ENCODE data around the gene GPR137. TPM values are rescaled to one million over a fixed set of nuclear protein-coding genes. Genes with fewer than 3 reads are reported as not detected.
A peak's percentile ranks its signal among the peaks of the same experiment; 100 is the strongest.

Gene GPR137
- polyA plus RNA-seq, 3 donors, result 7.8 to 21.0 (median 9.3) TPM

GRCh38 chr11:64264371-64264852 lies 21.2 kb upstream of the GPR137 start:
- TF ChIP-seq CTCF (IDR thresholded peaks at IDR 0.05), result no peak
- peaks cover 19% of the 10 kb centered on the region for H3K4me1 Mint-ChIP-seq
- intact Hi-C loops (cut with micrococcal nuclease), result no loop called here
- H3K4me3 Mint-ChIP-seq, result no peak overlapping the region
- no peaks in the 10 kb centered on the region for H3K27me3 Mint-ChIP-seq (ENCODE audit: low read depth in 3 of 3)
- H3K9me3 Mint-ChIP-seq, result peaks cover 0 to 3% (median 0%) of the 10 kb centered on the region in 7 donors
- Histone ChIP-seq H3K4me2 (replicated peaks; ENCODE audit: extremely low read depth, low read length, poor library complexity, severe bottlenecking) (no peak overlapping the region), H4K20me1 (ENCODE audit: insufficient read depth, low read length) (peaks cover 7% of the 10 kb centered on the region), H3K9me3 (replicated peaks in 1 of 2; ENCODE audit: control insufficient read depth in 1 of 2, insufficient read depth in 1 of 2, low read length in 2 of 2) (no peaks in the 10 kb centered on the region), H3K27ac (ENCODE audit: low read depth in 1 of 2, low read length in 2 of 2) (no peak overlapping the region), H3K36me3 (replicated peaks in 1 of 2; ENCODE audit: control insufficient read depth in 1 of 2, insufficient read depth in 2 of 2, low read length in 2 of 2) (peaks cover 69 to 72% of the 10 kb centered on the region in 2 donors), H3K27me3 (ENCODE audit: control insufficient read depth in 2 of 2, insufficient read depth in 2 of 2, low read length in 2 of 2) (no peaks in the 10 kb centered on the region), H3K9ac (ENCODE audit: insufficient read depth, low read length, poor library complexity, severe bottlenecking) (no peak overlapping the region), H3K4me1 (ENCODE audit: control insufficient read depth in 1 of 2, insufficient read depth in 2 of 2, low read length in 2 of 2) (peaks cover 21 to 24% of the 10 kb centered on the region in 2 donors), H3K4me3 (replicated peaks in 1 of 3; ENCODE audit: low read depth in 2 of 3, low read length in 3 of 3) (no peak overlapping the region), H3K79me2 (ENCODE audit: insufficient read depth, low read length) (no peaks in the 10 kb centered on the region), H2AFZ (ENCODE audit: insufficient read depth, low read depth, low read length, poor library complexity, severe bottlenecking) (no peak overlapping the region)
- DNase-seq, result no peak
- peaks cover 48 to 68% of the 10 kb centered on the region in 2 donors for H3K36me3 Mint-ChIP-seq
- 100% methylated on average over 5 of the region's 10 CpGs for WGBS (ENCODE audit: insufficient coverage)
- peak overlapping the region in 1 of 7 donors; percentile 79 for H3K27ac Mint-ChIP-seq

DNA sequence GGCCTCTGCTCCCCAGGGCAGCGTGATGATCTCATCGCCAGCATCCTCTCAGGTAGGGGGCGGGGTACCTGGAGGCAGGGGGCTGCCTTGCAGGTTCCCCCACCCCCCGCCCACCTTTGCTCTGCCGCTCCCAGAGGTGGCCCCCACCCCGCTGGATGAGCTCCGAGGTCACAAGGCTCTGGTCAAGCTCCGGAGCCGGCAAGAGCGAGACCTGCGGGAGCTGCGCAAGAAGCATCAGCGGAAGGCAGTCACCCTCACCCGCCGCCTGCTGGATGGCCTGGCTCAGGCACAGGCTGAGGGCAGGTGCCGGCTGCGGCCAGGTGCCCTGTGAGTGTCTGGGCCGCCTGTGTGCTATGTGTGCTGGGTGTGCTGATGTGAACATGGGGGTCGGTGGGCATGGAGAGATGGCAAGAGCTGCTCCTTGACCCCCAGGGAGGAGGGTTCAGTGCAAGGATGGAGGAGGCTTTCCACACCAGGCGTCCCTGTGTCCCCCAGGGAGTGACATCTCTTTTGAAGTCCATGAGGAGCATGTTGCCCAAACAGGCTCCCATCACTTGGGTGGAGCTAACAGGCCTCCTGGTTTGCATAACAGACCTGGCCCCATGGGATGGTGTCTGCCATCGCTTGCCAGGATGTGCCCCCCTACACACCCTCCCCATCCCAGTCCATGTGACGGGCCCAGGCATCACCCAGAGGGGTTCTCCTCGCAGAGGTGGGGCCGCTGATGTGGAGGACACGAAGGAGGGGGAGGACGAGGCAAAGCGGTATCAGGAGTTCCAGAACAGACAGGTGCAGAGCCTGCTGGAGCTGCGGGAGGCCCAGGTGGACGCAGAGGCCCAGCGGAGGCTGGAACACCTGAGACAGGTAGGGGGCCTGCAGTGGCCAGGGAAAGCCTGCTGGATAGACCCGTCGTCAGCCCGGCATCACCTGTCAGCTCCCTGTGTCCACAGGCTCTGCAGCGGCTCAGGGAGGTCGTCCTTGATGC lies 20.2 kb upstream of the GPR137 start:
- peaks cover 59 to 62% of the 10 kb centered on the region in 2 donors for H3K36me3 ChIP-seq (replicated peaks in 1 of 2; ENCODE audit: control insufficient read depth in 1 of 2, insufficient read depth in 2 of 2, low read length in 2 of 2)
- intact Hi-C loops (cut with micrococcal nuclease), result loop anchor here in 1 of 2 donors (5.0 kb wide), 1 partner anchor 37 kb away; the partner anchor contains the start of gene CATSPERZ
- no peak for DNase-seq

More for the DNA sequence above, 20.2 kb upstream of the GPR137 start:
- Histone ChIP-seq H3K27me3 (ENCODE audit: control insufficient read depth in 2 of 2, insufficient read depth in 2 of 2, low read length in 2 of 2) (no peaks in the 10 kb centered on the region), H3K79me2 (ENCODE audit: insufficient read depth, low read length) (no peaks in the 10 kb centered on the region), H4K20me1 (ENCODE audit: insufficient read depth, low read length) (no peaks in the 10 kb centered on the region), H3K4me3 (replicated peaks in 1 of 3; ENCODE audit: low read depth in 2 of 3, low read length in 3 of 3) (no peak overlapping the region), H3K9me3 (replicated peaks in 1 of 2; ENCODE audit: control insufficient read depth in 1 of 2, insufficient read depth in 1 of 2, low read length in 2 of 2) (no peaks in the 10 kb centered on the region), H3K4me1 (ENCODE audit: control insufficient read depth in 1 of 2, insufficient read depth in 2 of 2, low read length in 2 of 2) (peaks cover 21 to 24% of the 10 kb centered on the region in 2 donors), H3K4me2 (replicated peaks; ENCODE audit: extremely low read depth, low read length, poor library complexity, severe bottlenecking) (no peak overlapping the region), H2AFZ (ENCODE audit: insufficient read depth, low read depth, low read length, poor library complexity, severe bottlenecking) (no peak overlapping the region), H3K9ac (ENCODE audit: insufficient read depth, low read length, poor library complexity, severe bottlenecking) (no peak overlapping the region), H3K27ac (ENCODE audit: low read depth in 1 of 2, low read length in 2 of 2) (no peak overlapping the region)
- no peak overlapping the region for H3K4me3 Mint-ChIP-seq
- H3K36me3 Mint-ChIP-seq, result peaks cover 39 to 58% of the 10 kb centered on the region in 2 donors
- 94% methylated on average over 26 of the region's 35 CpGs for WGBS (ENCODE audit: insufficient coverage)
- peak overlapping the region in 1 of 7 donors; percentile 71 for H3K27ac Mint-ChIP-seq
- peaks cover 22% of the 10 kb centered on the region for H3K4me1 Mint-ChIP-seq
- no peak for TF ChIP-seq CTCF (IDR thresholded peaks at IDR 0.05)
- no peaks in the 10 kb centered on the region for H3K9me3 Mint-ChIP-seq
- no peaks in the 10 kb centered on the region for H3K27me3 Mint-ChIP-seq (ENCODE audit: low read depth in 3 of 3)
